Neural cell (in vitro differentiated cells): ENCODE data around the gene RIPOR2. TPM values are rescaled to one million over a fixed set of nuclear protein-coding genes. Genes with fewer than 3 reads are reported as not detected.

Source experiments
- H2AFZ ChIP-seq: fragments of 200-600, 300-800 bp; sonication (generic), shearing (Covaris generic); 2 replicates; pipeline ENCODE4 v1.6.0; 2014; ENCODE audit warnings: low read depth, mild to moderate bottlenecking, antibody characterized with exemption, low read length, moderate library complexity
- H3F3A ChIP-seq: fragments of 200-600 bp; shearing (Covaris generic); 2 replicates; pipeline ENCODE4 v1.6.1; 2016; ENCODE audit warnings: mild to moderate bottlenecking, moderate library complexity, mixed read lengths, antibody characterized with exemption, low read length; ENCODE audit not compliant: insufficient read depth, poor library complexity, severe bottlenecking
- H3K27ac ChIP-seq: fragments of 200-600, 300-800 bp; sonication (generic), shearing (Covaris generic); 2 replicates; pipeline ENCODE4 v1.5.1; 2014; ENCODE audit warnings: mild to moderate bottlenecking, low read length, moderate library complexity
- H3K27me3 ChIP-seq: fragments of 300-800, 200-600 bp; sonication (generic), shearing (Covaris generic); 2 replicates; pipeline ENCODE4 v1.6.0; 2014; ENCODE audit warnings: mild to moderate bottlenecking, low read depth, low read length, moderate library complexity; ENCODE audit not compliant: insufficient read depth
- H3K36me3 ChIP-seq: fragments of 300-800, 200-600 bp; sonication (generic), shearing (Covaris generic); 2 replicates; pipeline ENCODE4 v1.5.1; 2014; ENCODE audit warnings: mild to moderate bottlenecking, antibody characterized with exemption, low read length, moderate library complexity; ENCODE audit not compliant: insufficient read depth
- H3K4me2 ChIP-seq: fragments of 300-800, 200-600 bp; sonication (generic), shearing (Covaris generic); 2 replicates; pipeline ENCODE4 v1.6.0; 2014; ENCODE audit warnings: mild to moderate bottlenecking, low read length
- H3K4me3 ChIP-seq: fragments of 300-800, 200-600 bp; sonication (generic), shearing (Covaris generic); 2 replicates; pipeline ENCODE4 v1.5.1; 2014; ENCODE audit warnings: mild to moderate bottlenecking, low read length, moderate library complexity
- H3K79me2 ChIP-seq: fragments of 200-600 bp; shearing (Covaris generic); replicated peaks from 2 replicates; pipeline ENCODE4 v1.6.0; 2014; ENCODE audit warnings: mild to moderate bottlenecking, low read length, moderate library complexity; ENCODE audit not compliant: insufficient read depth
- H3K9ac ChIP-seq: fragments of 300-800, 200-600 bp; sonication (generic), shearing (Covaris generic); 2 replicates; pipeline ENCODE4 v1.6.1; 2016; ENCODE audit warnings: mild to moderate bottlenecking, low read length, mixed read lengths
- H3K9me2 ChIP-seq: fragments of 200-600 bp; shearing (Covaris generic); 2 replicates; pipeline ENCODE4 v1.6.1; 2016; ENCODE audit warnings: mild to moderate bottlenecking, low read length, mixed read lengths; ENCODE audit not compliant: insufficient read depth
- H3K9me3 ChIP-seq: fragments of 200-600, 300-800 bp; sonication (generic), shearing (Covaris generic); 2 replicates; pipeline ENCODE4 v1.6.1; 2016; ENCODE audit warnings: mild to moderate bottlenecking, mixed run types, low read length, moderate library complexity, mixed read lengths
- H4K20me1 ChIP-seq: fragments of 200-600 bp; shearing (Covaris generic); 2 replicates; pipeline ENCODE4 v1.6.1; 2016; ENCODE audit warnings: mild to moderate bottlenecking, mixed run types; ENCODE audit not compliant: insufficient read depth
- EP300 ChIP-seq: fragments of 450-650 bp; conservative IDR thresholded peaks from 2 replicates; pipeline ENCODE4 v1.6.1; 2014; ENCODE audit warnings: antibody characterized with exemption, mild to moderate bottlenecking, moderate library complexity; ENCODE audit not compliant: poor library complexity, severe bottlenecking
- EZH2 ChIP-seq: fragments of 200-600, 300-800 bp; shearing (Covaris generic), sonication (generic); IDR thresholded peaks from 2 replicates; pipeline ENCODE4 v1.6.1; 2014; ENCODE audit warnings: antibody characterized with exemption, low read length, borderline replicate concordance, mild to moderate bottlenecking; ENCODE audit not compliant: insufficient read depth, poor library complexity, severe bottlenecking
- MXI1 ChIP-seq: fragments of 450-650 bp; conservative IDR thresholded peaks from 2 replicates; pipeline ENCODE4 v1.6.1; 2014; ENCODE audit warnings: antibody characterized with exemption, mild to moderate bottlenecking; ENCODE audit not compliant: poor library complexity, severe bottlenecking
- POLR2AphosphoS5 ChIP-seq: IDR thresholded peaks from 2 replicates; pipeline ENCODE4 v1.6.1; 2012
- RAD21 ChIP-seq: fragments of 450-650 bp; conservative IDR thresholded peaks from 2 replicates; pipeline ENCODE4 v1.6.1; 2014; ENCODE audit warnings: antibody characterized with exemption, mild to moderate bottlenecking, moderate library complexity
- SMC3 ChIP-seq: fragments of 450-650 bp; conservative IDR thresholded peaks from 2 replicates; pipeline ENCODE4 v1.6.1; 2014; ENCODE audit warnings: antibody characterized with exemption, mild to moderate bottlenecking, moderate library complexity; ENCODE audit not compliant: poor library complexity
- TAF1 ChIP-seq: IDR thresholded peaks from 2 replicates; pipeline ENCODE4 v1.6.1; 2012; ENCODE audit warnings: low read depth
- polyA plus RNA-seq: library from polyadenylated mRNA; depleted of rRNA; stranded (reverse); fragments of >200 nt; gene quantifications from 2 replicates; pipeline ENCODE4 v1.2.3, GENCODE V29; 2014
- TF ChIP-seq, protein P1 (sequence below): fragments of 450-650 bp; IDR thresholded peaks from 2 replicates; pipeline ENCODE4 v1.5.1; 2014; ENCODE audit warnings: antibody characterized with exemption, mild to moderate bottlenecking, moderate library complexity; ENCODE audit not compliant: poor library complexity, severe bottlenecking
- TF ChIP-seq, protein P2 (sequence below): IDR thresholded peaks from 2 replicates; pipeline ENCODE4 v1.6.1; 2012; ENCODE audit warnings: borderline replicate concordance

The RIPOR2 gene
- polyA plus RNA-seq, 1 donor from 2014 or later, result 83.8 TPM

DNA sequence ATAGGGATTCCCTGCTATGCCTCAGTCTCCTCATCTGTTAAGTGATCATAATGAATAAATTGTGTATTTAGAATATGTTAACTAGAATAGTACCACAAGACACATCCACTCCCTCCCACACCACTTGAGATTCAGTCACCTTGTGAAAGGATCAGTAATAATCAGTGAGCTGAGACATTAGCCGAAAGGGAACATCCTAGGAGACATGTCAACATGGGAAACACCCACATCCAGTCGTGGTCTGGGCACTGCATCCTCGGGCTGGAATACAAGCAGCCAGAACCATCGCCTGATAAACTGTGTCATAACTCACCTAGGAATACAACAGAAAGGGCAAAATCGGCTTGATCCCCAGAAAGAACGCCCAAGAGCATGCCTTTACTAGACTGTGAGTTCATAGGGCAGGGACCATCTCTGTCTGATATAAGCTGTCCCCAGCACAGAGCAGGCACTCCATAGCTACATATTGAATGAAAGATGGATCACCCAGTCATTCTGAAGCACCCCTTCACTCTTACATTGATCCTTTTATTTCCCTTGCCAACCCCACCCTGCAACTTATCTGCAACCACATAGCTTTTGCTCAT lies 23.9 kb downstream of the RIPOR2 start:
- no peak overlapping the region for H2AFZ ChIP-seq
- H3K9me2 ChIP-seq, result no peaks in the 10 kb centered on the region
- peak overlapping the region; percentile 99 for H3K9ac ChIP-seq
- peaks cover 56% of the 10 kb centered on the region for H3K79me2 ChIP-seq
- no peaks in the 10 kb centered on the region for H4K20me1 ChIP-seq
- H3K27me3 ChIP-seq, result no peaks in the 10 kb centered on the region
- TF ChIP-seq SMC3 (no peak), EZH2 (no peak), RAD21 (no peak), MXI1 (no peak), EP300 (no peak), TAF1 (no peak), POLR2AphosphoS5 (no peak)
- TF ChIP-seq, protein P1, sequence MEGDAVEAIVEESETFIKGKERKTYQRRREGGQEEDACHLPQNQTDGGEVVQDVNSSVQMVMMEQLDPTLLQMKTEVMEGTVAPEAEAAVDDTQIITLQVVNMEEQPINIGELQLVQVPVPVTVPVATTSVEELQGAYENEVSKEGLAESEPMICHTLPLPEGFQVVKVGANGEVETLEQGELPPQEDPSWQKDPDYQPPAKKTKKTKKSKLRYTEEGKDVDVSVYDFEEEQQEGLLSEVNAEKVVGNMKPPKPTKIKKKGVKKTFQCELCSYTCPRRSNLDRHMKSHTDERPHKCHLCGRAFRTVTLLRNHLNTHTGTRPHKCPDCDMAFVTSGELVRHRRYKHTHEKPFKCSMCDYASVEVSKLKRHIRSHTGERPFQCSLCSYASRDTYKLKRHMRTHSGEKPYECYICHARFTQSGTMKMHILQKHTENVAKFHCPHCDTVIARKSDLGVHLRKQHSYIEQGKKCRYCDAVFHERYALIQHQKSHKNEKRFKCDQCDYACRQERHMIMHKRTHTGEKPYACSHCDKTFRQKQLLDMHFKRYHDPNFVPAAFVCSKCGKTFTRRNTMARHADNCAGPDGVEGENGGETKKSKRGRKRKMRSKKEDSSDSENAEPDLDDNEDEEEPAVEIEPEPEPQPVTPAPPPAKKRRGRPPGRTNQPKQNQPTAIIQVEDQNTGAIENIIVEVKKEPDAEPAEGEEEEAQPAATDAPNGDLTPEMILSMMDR, result no peak
- TF ChIP-seq, protein P2, sequence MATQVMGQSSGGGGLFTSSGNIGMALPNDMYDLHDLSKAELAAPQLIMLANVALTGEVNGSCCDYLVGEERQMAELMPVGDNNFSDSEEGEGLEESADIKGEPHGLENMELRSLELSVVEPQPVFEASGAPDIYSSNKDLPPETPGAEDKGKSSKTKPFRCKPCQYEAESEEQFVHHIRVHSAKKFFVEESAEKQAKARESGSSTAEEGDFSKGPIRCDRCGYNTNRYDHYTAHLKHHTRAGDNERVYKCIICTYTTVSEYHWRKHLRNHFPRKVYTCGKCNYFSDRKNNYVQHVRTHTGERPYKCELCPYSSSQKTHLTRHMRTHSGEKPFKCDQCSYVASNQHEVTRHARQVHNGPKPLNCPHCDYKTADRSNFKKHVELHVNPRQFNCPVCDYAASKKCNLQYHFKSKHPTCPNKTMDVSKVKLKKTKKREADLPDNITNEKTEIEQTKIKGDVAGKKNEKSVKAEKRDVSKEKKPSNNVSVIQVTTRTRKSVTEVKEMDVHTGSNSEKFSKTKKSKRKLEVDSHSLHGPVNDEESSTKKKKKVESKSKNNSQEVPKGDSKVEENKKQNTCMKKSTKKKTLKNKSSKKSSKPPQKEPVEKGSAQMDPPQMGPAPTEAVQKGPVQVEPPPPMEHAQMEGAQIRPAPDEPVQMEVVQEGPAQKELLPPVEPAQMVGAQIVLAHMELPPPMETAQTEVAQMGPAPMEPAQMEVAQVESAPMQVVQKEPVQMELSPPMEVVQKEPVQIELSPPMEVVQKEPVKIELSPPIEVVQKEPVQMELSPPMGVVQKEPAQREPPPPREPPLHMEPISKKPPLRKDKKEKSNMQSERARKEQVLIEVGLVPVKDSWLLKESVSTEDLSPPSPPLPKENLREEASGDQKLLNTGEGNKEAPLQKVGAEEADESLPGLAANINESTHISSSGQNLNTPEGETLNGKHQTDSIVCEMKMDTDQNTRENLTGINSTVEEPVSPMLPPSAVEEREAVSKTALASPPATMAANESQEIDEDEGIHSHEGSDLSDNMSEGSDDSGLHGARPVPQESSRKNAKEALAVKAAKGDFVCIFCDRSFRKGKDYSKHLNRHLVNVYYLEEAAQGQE, result no peak
- H3F3A ChIP-seq, result peaks cover 3% of the 10 kb centered on the region
- H3K36me3 ChIP-seq, result no peaks in the 10 kb centered on the region
- no peaks in the 10 kb centered on the region for H3K9me3 ChIP-seq
- H3K27ac ChIP-seq, result peak overlapping the region; percentile 98
- H3K4me3 ChIP-seq, result peak overlapping the region; percentile 82
- peak overlapping the region; percentile 66 for H3K4me2 ChIP-seq

DNA sequence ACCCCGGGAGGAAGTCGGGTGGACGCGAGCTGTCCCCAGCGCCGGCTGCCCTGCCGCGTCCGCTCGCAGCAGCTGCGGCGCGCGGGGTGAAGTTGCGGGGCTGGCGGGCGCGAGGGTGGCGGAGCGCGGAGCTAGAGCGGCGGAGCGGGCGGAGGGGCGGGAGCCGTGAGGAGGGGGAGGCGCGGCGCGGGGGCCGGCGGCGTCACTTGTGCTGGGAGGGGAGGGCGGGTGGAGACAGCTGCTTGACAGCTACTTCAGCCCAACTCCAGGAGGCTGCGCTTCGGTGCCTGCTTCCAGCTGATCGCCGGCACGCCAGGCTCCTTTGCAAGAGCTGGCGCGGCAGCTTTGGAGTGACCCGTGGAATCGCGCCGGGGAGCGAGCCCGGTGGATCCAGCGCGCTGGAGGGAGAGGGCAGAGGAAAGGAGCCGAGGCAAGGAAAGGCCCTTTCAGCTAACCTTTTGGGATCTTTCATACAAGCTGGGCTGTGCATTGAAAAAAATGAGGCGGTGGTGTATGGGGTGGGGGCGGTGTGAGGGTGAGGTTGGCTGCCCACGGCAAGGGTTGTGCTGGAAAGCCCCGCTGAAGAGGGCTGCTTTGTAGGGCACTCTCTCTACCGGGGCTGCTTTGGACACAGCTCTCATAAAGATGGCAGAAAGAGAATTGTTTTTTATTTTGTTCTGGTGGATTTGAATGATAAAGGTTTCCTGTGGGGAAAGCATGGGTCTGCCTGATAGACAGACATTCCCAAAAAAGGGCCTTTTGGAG lies 24.6 kb downstream of the RIPOR2 start:
- peak overlapping the region; percentile 98 for H3K27ac ChIP-seq
- H3K4me2 ChIP-seq, result peak overlapping the region; percentile 97
- peaks cover 63% of the 10 kb centered on the region for H3K79me2 ChIP-seq
- H2AFZ ChIP-seq, result peak overlapping the region; percentile 81
- peak overlapping the region; percentile 99 for H3K9ac ChIP-seq
- no peaks in the 10 kb centered on the region for H3K9me2 ChIP-seq
- no peaks in the 10 kb centered on the region for H4K20me1 ChIP-seq
- H3K27me3 ChIP-seq, result no peaks in the 10 kb centered on the region
- H3K36me3 ChIP-seq, result no peaks in the 10 kb centered on the region
- TF ChIP-seq POLR2AphosphoS5, result peak; percentile 91
- TF ChIP-seq TAF1, result peak; percentile 46
- TF ChIP-seq, protein P2, result peak; percentile 12
- TF ChIP-seq MXI1, result peak; percentile 62
- peak; percentile 19 for TF ChIP-seq SMC3
- TF ChIP-seq EP300, result peak; percentile 31
- no peak for TF ChIP-seq EZH2
- TF ChIP-seq, protein P1, result no peak
- H3F3A ChIP-seq, result no peaks in the 10 kb centered on the region
- peak overlapping the region; percentile 82 for H3K4me3 ChIP-seq
- no peaks in the 10 kb centered on the region for H3K9me3 ChIP-seq
